ENCODE data around the gene ZNF384. TPM values are rescaled to one million over a fixed set of nuclear protein-coding genes. Genes with fewer than 3 reads are reported as not detected.
A peak's percentile ranks its signal among the peaks of the same experiment; 100 is the strongest.

The ZNF384 gene
- total RNA-seq, 1 donor from 2014 or later, result 15.1 TPM

- Histone ChIP-seq H3K9me3 (no peaks in the 10 kb centered on the region), H3K27ac (no peak overlapping the region), H3K36me3 (no peaks in the 10 kb centered on the region), H3K4me1 (no peaks in the 10 kb centered on the region), H3K4me3 (peak overlapping the region; percentile 22 to 46), H3K27me3 (peaks cover 5% of the 10 kb centered on the region)
- peak in 1 of 2 donors; percentile 65 for DNase-seq (ENCODE audit: low spot score in 2 of 2)
- intact Hi-C loops (cut with DNase I), result no loop called here
- no peak for TF ChIP-seq CTCF (IDR thresholded peaks at IDR 0.05)
Measured at GRCh38 chr12:6620885-6621274, 68.3 kb downstream of the ZNF384 start.

GRCh38 chr12:6620137-6620884 is 68.9 kb downstream of the ZNF384 start:
- Histone ChIP-seq H3K27ac (no peak overlapping the region), H3K9me3 (no peaks in the 10 kb centered on the region), H3K4me3 (peak overlapping the region; percentile 22 to 46), H3K36me3 (no peaks in the 10 kb centered on the region), H3K4me1 (no peaks in the 10 kb centered on the region), H3K27me3 (peaks cover 5% of the 10 kb centered on the region)
- intact Hi-C loops (cut with DNase I), result no loop called here
- peak; percentile 52 to 55 (median 52) for TF ChIP-seq CTCF (IDR thresholded peaks at IDR 0.05)
- no peak for DNase-seq (ENCODE audit: low spot score in 2 of 2)

GRCh38 chr12:6618483-6619225 is 70.5 kb downstream of the ZNF384 start:
- intact Hi-C loops (cut with DNase I), result no loop called here
- H3K27me3 ChIP-seq, result peaks cover 5% of the 10 kb centered on the region
- H3K27ac ChIP-seq, result no peak overlapping the region
- H3K4me3 ChIP-seq, result no peak overlapping the region
- no peaks in the 10 kb centered on the region for H3K9me3 ChIP-seq
- H3K4me1 ChIP-seq, result peaks cover 5 to 8% of the 10 kb centered on the region in 2 donors
- no peak for DNase-seq (ENCODE audit: low spot score in 2 of 2)
- H3K36me3 ChIP-seq, result no peaks in the 10 kb centered on the region
- TF ChIP-seq CTCF (IDR thresholded peaks at IDR 0.05), result no peak

Other genes with a start within 250 kb of the ZNF384 start
- not detected for gene CD27, start 244.4 kb downstream of the ZNF384 start, total RNA-seq
- 16.8 TPM for gene TAPBPL, start 237.3 kb downstream of the ZNF384 start, total RNA-seq
- gene VAMP1, start 218.7 kb downstream of the ZNF384 start, total RNA-seq, result 17.1 TPM
- 112 TPM for gene MRPL51, start 196.1 kb downstream of the ZNF384 start, total RNA-seq
- 11.7 TPM for gene NCAPD2, start 195.3 kb downstream of the ZNF384 start, total RNA-seq
- 3,445 TPM for gene GAPDH, start 154.9 kb downstream of the ZNF384 start, total RNA-seq
- gene IFFO1, start 133.3 kb downstream of the ZNF384 start, total RNA-seq, result 35.0 TPM
- 77.4 TPM for gene NOP2, start 121.1 kb downstream of the ZNF384 start, total RNA-seq
- 185 TPM for gene CHD4, start 82.0 kb downstream of the ZNF384 start, total RNA-seq
- gene LPAR5, start 53.4 kb downstream of the ZNF384 start, total RNA-seq, result 0.21 TPM
- 10.6 TPM for gene ACRBP, start 41.9 kb downstream of the ZNF384 start, total RNA-seq
- gene ING4, start 26.3 kb downstream of the ZNF384 start, total RNA-seq, result 2.6 TPM
- not detected for gene PIANP, start 11.4 kb upstream of the ZNF384 start, total RNA-seq
- gene COPS7A, start 34.7 kb upstream of the ZNF384 start, total RNA-seq, result 221 TPM
- 145 TPM for gene MLF2, start 63.8 kb upstream of the ZNF384 start, total RNA-seq
- 361 TPM for gene PTMS, start 77.0 kb upstream of the ZNF384 start, total RNA-seq
- gene LAG3, start 83.1 kb upstream of the ZNF384 start, total RNA-seq, result not detected
- gene CD4, start 100.2 kb upstream of the ZNF384 start, total RNA-seq, result 2.6 TPM
- gene GPR162, start 132.4 kb upstream of the ZNF384 start, total RNA-seq, result 9.4 TPM
- gene P3H3, start 139.0 kb upstream of the ZNF384 start, total RNA-seq, result 62.2 TPM
- 10.4 TPM for gene GNB3, start 151.6 kb upstream of the ZNF384 start, total RNA-seq
- gene CDCA3, start 161.9 kb upstream of the ZNF384 start, total RNA-seq, result not detected
- gene USP5, start 162.8 kb upstream of the ZNF384 start, total RNA-seq, result 46.2 TPM
- 482 TPM for gene TPI1, start 178.2 kb upstream of the ZNF384 start, total RNA-seq
- gene SPSB2, start 183.9 kb upstream of the ZNF384 start, total RNA-seq, result 14.5 TPM
- gene LRRC23, start 215.4 kb upstream of the ZNF384 start, total RNA-seq, result 6.6 TPM
- 30.3 TPM for gene ENO2, start 225.2 kb upstream of the ZNF384 start, total RNA-seq
- 207 TPM for gene ATN1, start 238.6 kb upstream of the ZNF384 start, total RNA-seq